ENCODE measurements around the gene PRDX5. TPM values are rescaled to one million over a fixed set of nuclear protein-coding genes. Genes with fewer than 3 reads are reported as not detected.
"Not testable (repeated sequence)": the region's sequence is repeated elsewhere in the genome, so short reads cannot be mapped to it uniquely, and the experiment has no call there.

PRDX5 gene
- polyA plus RNA-seq, 3 donors from 2014 or later, result 319 to 558 (median 418) TPM

- peak overlapping the region; percentile 93 to 98 (median 94) for H3K27ac Mint-ChIP-seq
- peaks cover 0 to 4% (median 0%) of the 10 kb centered on the region in 3 donors for H3K36me3 Mint-ChIP-seq
- peak overlapping the region; percentile 91 to 98 (median 94) for H3K4me3 Mint-ChIP-seq
- peak; percentile 59 to 62 (median 60) for DNase-seq
- H3K9me3 Mint-ChIP-seq, result no peaks in the 10 kb centered on the region
- peaks cover 7 to 21% (median 11%) of the 10 kb centered on the region in 3 donors for H3K27me3 Mint-ChIP-seq (ENCODE audit: low read depth in 3 of 3)
- peaks cover 32 to 34% of the 10 kb centered on the region in 2 donors for H3K4me1 Mint-ChIP-seq
These were observed 12.0 kb upstream of the PRDX5 start for GRCh38 chr11:64305691-64306562.

GRCh38 chr11:64306563-64306875, 11.4 kb upstream of the PRDX5 start:
- no peak for DNase-seq
- peak overlapping the region; percentile 93 to 98 (median 94) for H3K27ac Mint-ChIP-seq
- peaks cover 7 to 15% (median 10%) of the 10 kb centered on the region in 3 donors for H3K27me3 Mint-ChIP-seq (ENCODE audit: low read depth in 3 of 3)
- H3K9me3 Mint-ChIP-seq, result no peaks in the 10 kb centered on the region
- peak overlapping the region; percentile 91 to 98 (median 94) for H3K4me3 Mint-ChIP-seq
- H3K4me1 Mint-ChIP-seq, result peaks cover 30 to 33% of the 10 kb centered on the region in 2 donors
- peaks cover 0 to 4% (median 0%) of the 10 kb centered on the region in 3 donors for H3K36me3 Mint-ChIP-seq

- peak overlapping the region; percentile 91 to 98 (median 94) for H3K4me3 Mint-ChIP-seq
- H3K27me3 Mint-ChIP-seq (ENCODE audit: low read depth in 3 of 3), result peaks cover 5 to 10% (median 10%) of the 10 kb centered on the region in 3 donors
- peaks cover 30 to 33% of the 10 kb centered on the region in 2 donors for H3K4me1 Mint-ChIP-seq
- H3K36me3 Mint-ChIP-seq, result peaks cover 0 to 4% (median 0%) of the 10 kb centered on the region in 3 donors
- peak overlapping the region in 5 of 6 donors; percentile 93 to 97 (median 93) for H3K27ac Mint-ChIP-seq
- no peaks in the 10 kb centered on the region for H3K9me3 Mint-ChIP-seq
- no peak for DNase-seq
These were observed 10.9 kb upstream of the PRDX5 start for GRCh38 chr11:64306876-64307622.

GRCh38 chr11:64307795-64308194, 10.1 kb upstream of the PRDX5 start:
- H3K4me3 Mint-ChIP-seq, result peak overlapping the region; percentile 24 to 59 (median 50)
- H3K27me3 Mint-ChIP-seq (ENCODE audit: low read depth in 3 of 3); DNase-seq; H3K36me3 Mint-ChIP-seq; H3K9me3 Mint-ChIP-seq: not testable (repeated sequence)
- peaks cover 34 to 37% of the 10 kb centered on the region in 2 donors for H3K4me1 Mint-ChIP-seq
- H3K27ac Mint-ChIP-seq, result peak overlapping the region; percentile 6 to 69 (median 54)

GRCh38 chr11:64312947-64313346, 5.0 kb upstream of the PRDX5 start:
- H3K4me1 Mint-ChIP-seq, result peaks cover 25 to 33% of the 10 kb centered on the region in 2 donors
- H3K4me3 Mint-ChIP-seq, result no peak overlapping the region
- H3K27me3 Mint-ChIP-seq (ENCODE audit: low read depth in 3 of 3), result peaks cover 7 to 11% (median 8%) of the 10 kb centered on the region in 3 donors
- no peaks in the 10 kb centered on the region for H3K9me3 Mint-ChIP-seq
- peak overlapping the region; percentile 19 to 86 (median 67) for H3K27ac Mint-ChIP-seq
- peaks cover 0 to 14% (median 0%) of the 10 kb centered on the region in 3 donors for H3K36me3 Mint-ChIP-seq
- DNase-seq, result no peak

GRCh38 chr11:64313491-64314145, 4.3 kb upstream of the PRDX5 start:
- Mint-ChIP-seq H3K4me1 (peaks cover 31 to 37% of the 10 kb centered on the region in 2 donors), H3K36me3 (peaks cover 0 to 14% (median 0%) of the 10 kb centered on the region in 3 donors), H3K27ac (peak overlapping the region; percentile 19 to 86 (median 46)), H3K27me3 (ENCODE audit: low read depth in 3 of 3) (peaks cover 9 to 17% (median 14%) of the 10 kb centered on the region in 3 donors), H3K9me3 (no peaks in the 10 kb centered on the region), H3K4me3 (no peak overlapping the region)
- DNase-seq, result no peak

GRCh38 chr11:64314146-64314804, 3.6 kb upstream of the PRDX5 start:
- H3K4me1 Mint-ChIP-seq, result peaks cover 36 to 44% of the 10 kb centered on the region in 2 donors
- H3K27ac Mint-ChIP-seq, result peak overlapping the region in 4 of 6 donors; percentile 57 to 86 (median 64)
- peaks cover 0 to 14% (median 0%) of the 10 kb centered on the region in 3 donors for H3K36me3 Mint-ChIP-seq
- no peaks in the 10 kb centered on the region for H3K9me3 Mint-ChIP-seq
- no peak for DNase-seq
- peaks cover 9 to 19% (median 14%) of the 10 kb centered on the region in 3 donors for H3K27me3 Mint-ChIP-seq (ENCODE audit: low read depth in 3 of 3)
- peak overlapping the region in 1 of 5 donors; percentile 12 for H3K4me3 Mint-ChIP-seq

- Mint-ChIP-seq H3K36me3 (peaks cover 0 to 14% (median 0%) of the 10 kb centered on the region in 3 donors), H3K9me3 (no peaks in the 10 kb centered on the region), H3K4me3 (no peak overlapping the region), H3K27ac (peak overlapping the region in 4 of 6 donors; percentile 53 to 81 (median 72)), H3K4me1 (peaks cover 39 to 47% of the 10 kb centered on the region in 2 donors), H3K27me3 (ENCODE audit: low read depth in 3 of 3) (peaks cover 9 to 19% (median 14%) of the 10 kb centered on the region in 3 donors)
- no peak for DNase-seq
These were observed 2.9 kb upstream of the PRDX5 start for GRCh38 chr11:64314805-64315561.

- peaks cover 9 to 19% (median 14%) of the 10 kb centered on the region in 3 donors for H3K27me3 Mint-ChIP-seq (ENCODE audit: low read depth in 3 of 3)
- DNase-seq, H3K9me3 Mint-ChIP-seq: not testable (repeated sequence)
- H3K36me3 Mint-ChIP-seq, result peaks cover 0 to 15% (median 0%) of the 10 kb centered on the region in 3 donors
- peaks cover 45 to 51% of the 10 kb centered on the region in 2 donors for H3K4me1 Mint-ChIP-seq
- H3K4me3 Mint-ChIP-seq, result peak overlapping the region; percentile 86 to 99 (median 93)
- H3K27ac Mint-ChIP-seq, result peak overlapping the region; percentile 98 to 100 (median 100)
These were observed 2.0 kb upstream of the PRDX5 start for GRCh38 chr11:64315667-64316526.

- H3K4me3 Mint-ChIP-seq, result peak overlapping the region; percentile 86 to 99 (median 93)
- peak overlapping the region; percentile 98 to 100 (median 100) for H3K27ac Mint-ChIP-seq
- H3K9me3 Mint-ChIP-seq, result no peaks in the 10 kb centered on the region
- DNase-seq, result no peak
- peaks cover 46 to 57% of the 10 kb centered on the region in 2 donors for H3K4me1 Mint-ChIP-seq
- peaks cover 9 to 19% (median 14%) of the 10 kb centered on the region in 3 donors for H3K27me3 Mint-ChIP-seq (ENCODE audit: low read depth in 3 of 3)
- H3K36me3 Mint-ChIP-seq, result peaks cover 0 to 22% (median 3%) of the 10 kb centered on the region in 3 donors
These were observed 1.1 kb upstream of the PRDX5 start for GRCh38 chr11:64316672-64317324.

GRCh38 chr11:64317325-64317960, 478 bp upstream of the PRDX5 start, which contains the start of gene TRMT112:
Gene TRMT112, minus strand, starts transcription at chr11:64317559. Its CDS starts 33 bp downstream, at chr11:64317526.
- Mint-ChIP-seq H3K9me3 (no peaks in the 10 kb centered on the region), H3K27me3 (ENCODE audit: low read depth in 3 of 3) (peaks cover 9 to 19% (median 14%) of the 10 kb centered on the region in 3 donors), H3K4me3 (peak within 1 kb of the TSS; percentile 86 to 99 (median 93)), H3K4me1 (peaks cover 45 to 56% of the 10 kb centered on the region in 2 donors), H3K36me3 (peaks cover 0 to 22% (median 3%) of the 10 kb centered on the region in 3 donors), H3K27ac (peak within 1 kb of the TSS; percentile 98 to 100 (median 100))
- peak; percentile 98 to 99 (median 98) for DNase-seq
